Muscle layer of colon (tissue), 2 donors: ENCODE measurements around the gene RAMP1.

Experiments used
- H3K27ac ChIP-seq: one replicate; pipeline ENCODE4 v1.7.0; 2013; ENCODE audit warnings: low read depth, mild to moderate bottlenecking, low read length, moderate library complexity
- H3K27me3 ChIP-seq, 2 donors: one replicate each; pipeline ENCODE4 v1.7.0; 2013; ENCODE audit warnings: low read length in 2 of 2, mild to moderate bottlenecking in 2 of 2; ENCODE audit not compliant: insufficient read depth in 2 of 2, control insufficient read depth in 1 of 2
- H3K36me3 ChIP-seq: one replicate; pipeline ENCODE4 v1.7.0; 2013; ENCODE audit warnings: mild to moderate bottlenecking, low read length; ENCODE audit not compliant: insufficient read depth
- H3K4me1 ChIP-seq: one replicate; pipeline ENCODE4 v1.7.0; 2013; ENCODE audit warnings: mild to moderate bottlenecking, low read length; ENCODE audit not compliant: insufficient read depth
- H3K4me3 ChIP-seq, 2 donors: one replicate each; pipeline ENCODE4 v1.7.0; 2013; ENCODE audit warnings: low read length in 2 of 2, low read depth in 1 of 2, mild to moderate bottlenecking in 1 of 2, moderate library complexity in 1 of 2
- H3K9ac ChIP-seq: one replicate; pipeline ENCODE4 v1.7.0; 2013; ENCODE audit warnings: low read length
- H3K9me3 ChIP-seq: one replicate; pipeline ENCODE4 v1.7.0; 2013; ENCODE audit warnings: mild to moderate bottlenecking, low read length
- donor health status: abdominal sarcoma.
- donor health status: Adenocarcinoma of cecum.

RAMP1 gene

GRCh38 chr2:237872178-237872887 is 12.9 kb downstream of the RAMP1 start:
- H3K9ac ChIP-seq: no peak overlapping the region
- peaks cover 94% of the 10 kb centered on the region for H3K4me1 ChIP-seq
- peak overlapping the region; percentile 70 for H3K27ac ChIP-seq
- H3K9me3 ChIP-seq: no peaks in the 10 kb centered on the region
- peaks cover 5% of the 10 kb centered on the region for H3K36me3 ChIP-seq
- no peaks in the 10 kb centered on the region for H3K27me3 ChIP-seq
- H3K4me3 ChIP-seq: no peak overlapping the region

GRCh38 chr2:237873421-237873831 is 14.0 kb downstream of the RAMP1 start:
- H3K4me1 ChIP-seq: peaks cover 94% of the 10 kb centered on the region
- peak overlapping the region; percentile 70 for H3K27ac ChIP-seq
- H3K27me3 ChIP-seq: no peaks in the 10 kb centered on the region
- H3K36me3 ChIP-seq: no peaks in the 10 kb centered on the region
- no peaks in the 10 kb centered on the region for H3K9me3 ChIP-seq
- H3K4me3 ChIP-seq: peak overlapping the region in 1 of 2 donors; percentile 24
- peak overlapping the region; percentile 30 for H3K9ac ChIP-seq

- Histone ChIP-seq H3K4me3 (peak overlapping the region in 1 of 2 donors; percentile 24), H3K4me1 (peaks cover 94% of the 10 kb centered on the region), H3K36me3 (no peaks in the 10 kb centered on the region), H3K27ac (peak overlapping the region; percentile 80), H3K9me3 (no peaks in the 10 kb centered on the region), H3K9ac (peak overlapping the region; percentile 30), H3K27me3 (no peaks in the 10 kb centered on the region)
These were observed 14.6 kb downstream of the RAMP1 start for GRCh38 chr2:237873897-237874551.

GRCh38 chr2:237874585-237875161 is 15.2 kb downstream of the RAMP1 start:
- H3K4me1 ChIP-seq: peaks cover 93% of the 10 kb centered on the region
- H3K27ac ChIP-seq: peak overlapping the region; percentile 80
- no peaks in the 10 kb centered on the region for H3K27me3 ChIP-seq
- no peaks in the 10 kb centered on the region for H3K9me3 ChIP-seq
- H3K4me3 ChIP-seq: peak overlapping the region; percentile 8 to 24
- H3K9ac ChIP-seq: no peak overlapping the region
- H3K36me3 ChIP-seq: no peaks in the 10 kb centered on the region

GRCh38 chr2:237875256-237876060 is 16.0 kb downstream of the RAMP1 start:
- peaks cover 3% of the 10 kb centered on the region for H3K36me3 ChIP-seq
- H3K9ac ChIP-seq: no peak overlapping the region
- H3K4me3 ChIP-seq: peak overlapping the region; percentile 8 to 24
- H3K27me3 ChIP-seq: no peaks in the 10 kb centered on the region
- H3K9me3 ChIP-seq: no peaks in the 10 kb centered on the region
- H3K27ac ChIP-seq: peak overlapping the region; percentile 80
- H3K4me1 ChIP-seq: peaks cover 85% of the 10 kb centered on the region

- no peak overlapping the region for H3K4me3 ChIP-seq
- no peaks in the 10 kb centered on the region for H3K9me3 ChIP-seq
- peak overlapping the region; percentile 80 for H3K27ac ChIP-seq
- no peaks in the 10 kb centered on the region for H3K27me3 ChIP-seq
- peaks cover 9% of the 10 kb centered on the region for H3K36me3 ChIP-seq
- no peak overlapping the region for H3K9ac ChIP-seq
- peaks cover 79% of the 10 kb centered on the region for H3K4me1 ChIP-seq
These were observed 16.7 kb downstream of the RAMP1 start for GRCh38 chr2:237876061-237876526.

- Histone ChIP-seq H3K9me3 (no peaks in the 10 kb centered on the region), H3K27ac (peak overlapping the region; percentile 80), H3K4me3 (no peak overlapping the region), H3K27me3 (no peaks in the 10 kb centered on the region), H3K36me3 (peaks cover 13% of the 10 kb centered on the region), H3K9ac (no peak overlapping the region), H3K4me1 (peaks cover 75% of the 10 kb centered on the region)
These were observed 17.1 kb downstream of the RAMP1 start for GRCh38 chr2:237876532-237876931.

- Histone ChIP-seq H3K4me3 (no peak overlapping the region), H3K27ac (peak overlapping the region; percentile 80), H3K36me3 (peaks cover 18% of the 10 kb centered on the region), H3K9ac (no peak overlapping the region), H3K9me3 (no peaks in the 10 kb centered on the region), H3K27me3 (no peaks in the 10 kb centered on the region), H3K4me1 (peaks cover 70% of the 10 kb centered on the region)
These were observed 17.6 kb downstream of the RAMP1 start for GRCh38 chr2:237876951-237877491.

- Histone ChIP-seq H3K9ac (no peak overlapping the region), H3K36me3 (peaks cover 22% of the 10 kb centered on the region), H3K4me1 (peaks cover 70% of the 10 kb centered on the region), H3K27ac (peak overlapping the region; percentile 50), H3K9me3 (no peaks in the 10 kb centered on the region), H3K4me3 (no peak overlapping the region), H3K27me3 (no peaks in the 10 kb centered on the region)
These were observed 18.3 kb downstream of the RAMP1 start for GRCh38 chr2:237877576-237878307.

- H3K9me3 ChIP-seq: no peaks in the 10 kb centered on the region
- H3K27me3 ChIP-seq: no peaks in the 10 kb centered on the region
- peak overlapping the region; percentile 50 for H3K27ac ChIP-seq
- peaks cover 70% of the 10 kb centered on the region for H3K4me1 ChIP-seq
- H3K9ac ChIP-seq: no peak overlapping the region
- H3K36me3 ChIP-seq: peaks cover 22% of the 10 kb centered on the region
- no peak overlapping the region for H3K4me3 ChIP-seq
These were observed 19.1 kb downstream of the RAMP1 start for GRCh38 chr2:237878321-237879057.
